Activated naive CD8-positive, alpha-beta T cell treated with anti-CD3 and anti-CD28 coated beads, Interleukin-2, amount 50 U/mL, for 24 hours (primary cell): Measurements from ENCODE around the gene PSD4.

Experiments
- ATAC-seq: fragments of 150-1000 bp; cut with Tn5 transposase; one replicate; pipeline ENCODE4 v1.10.0; 2021
- DNase-seq: peaks from one replicate; pipeline ENCODE4 v3.0.0; 2021
- H3K27ac Mint-ChIP-seq: one replicate; pipeline ENCODE4 v1.8.0; 2021; ENCODE audit warnings: mild to moderate bottlenecking, mixed read lengths
- H3K27me3 Mint-ChIP-seq: one replicate; pipeline ENCODE4 v1.8.0; 2021; ENCODE audit warnings: mixed read lengths
- H3K36me3 Mint-ChIP-seq: one replicate; pipeline ENCODE4 v1.8.0; 2021; ENCODE audit warnings: low read depth, mixed read lengths
- H3K4me1 Mint-ChIP-seq: one replicate; pipeline ENCODE4 v1.8.0; 2021; ENCODE audit warnings: mixed read lengths
- H3K4me3 Mint-ChIP-seq: one replicate; pipeline ENCODE4 v1.8.0; 2021; ENCODE audit warnings: mild to moderate bottlenecking, moderate library complexity, mixed read lengths
- H3K9me3 Mint-ChIP-seq: one replicate; pipeline ENCODE4 v1.8.0; 2021; ENCODE audit warnings: mixed read lengths

PSD4 gene

GRCh38 chr2:113157897-113158753 lies 15.6 kb upstream of the PSD4 start:
- ATAC-seq, result peak; percentile 80
- Mint-ChIP-seq H3K9me3 (no peaks in the 10 kb centered on the region), H3K36me3 (no peaks in the 10 kb centered on the region), H3K27ac (peak overlapping the region; percentile 86), H3K4me1 (peaks cover 30% of the 10 kb centered on the region), H3K4me3 (peak overlapping the region; percentile 81), H3K27me3 (no peaks in the 10 kb centered on the region)
- DNase-seq, result no peak

- DNase-seq (no peak), ATAC-seq (no peak)
- Mint-ChIP-seq H3K27me3 (no peaks in the 10 kb centered on the region), H3K9me3 (no peaks in the 10 kb centered on the region), H3K27ac (no peak overlapping the region), H3K4me3 (peak overlapping the region; percentile 81), H3K4me1 (peaks cover 30% of the 10 kb centered on the region), H3K36me3 (no peaks in the 10 kb centered on the region)
These were observed 14.8 kb upstream of the PSD4 start for GRCh38 chr2:113158884-113159553.

- DNase-seq (no peak), ATAC-seq (no peak)
- H3K36me3 Mint-ChIP-seq, result no peaks in the 10 kb centered on the region
- H3K27ac Mint-ChIP-seq, result no peak overlapping the region
- H3K4me3 Mint-ChIP-seq, result no peak overlapping the region
- H3K4me1 Mint-ChIP-seq, result peaks cover 35% of the 10 kb centered on the region
- no peaks in the 10 kb centered on the region for H3K9me3 Mint-ChIP-seq
- no peaks in the 10 kb centered on the region for H3K27me3 Mint-ChIP-seq
These were observed 13.5 kb upstream of the PSD4 start for GRCh38 chr2:113160248-113160647.

- Mint-ChIP-seq H3K36me3 (no peaks in the 10 kb centered on the region), H3K4me1 (peaks cover 37% of the 10 kb centered on the region), H3K27me3 (no peaks in the 10 kb centered on the region), H3K9me3 (no peaks in the 10 kb centered on the region), H3K4me3 (no peak overlapping the region), H3K27ac (no peak overlapping the region)
- ATAC-seq, result no peak
- DNase-seq, result no peak
These were observed 12.8 kb upstream of the PSD4 start for GRCh38 chr2:113160962-113161361.

DNA sequence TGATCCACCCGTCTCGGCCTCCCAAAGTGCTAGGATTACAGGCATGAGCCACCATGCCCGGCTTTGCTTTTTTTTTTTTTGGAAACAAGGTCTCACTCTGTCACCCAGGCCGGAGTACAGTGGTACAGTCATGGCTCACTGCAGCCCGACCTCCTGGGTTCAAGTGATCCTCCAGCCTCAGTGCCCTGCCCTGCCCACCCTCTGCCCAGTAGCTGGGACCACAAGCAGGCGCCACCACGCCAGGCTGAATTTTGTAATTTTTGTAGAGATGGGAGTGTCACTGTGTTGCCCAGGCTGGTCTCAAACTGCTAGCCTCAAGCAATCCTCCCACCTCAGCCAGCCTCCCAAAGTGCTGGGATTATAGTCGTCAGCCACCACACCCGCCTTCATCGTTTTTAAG lies 11.6 kb upstream of the PSD4 start:
- H3K4me3 Mint-ChIP-seq, result no peak overlapping the region

GRCh38 chr2:113162869-113163268 lies 10.9 kb upstream of the PSD4 start:
- ATAC-seq (no peak), DNase-seq (no peak)
- no peaks in the 10 kb centered on the region for H3K27me3 Mint-ChIP-seq
- no peak overlapping the region for H3K4me3 Mint-ChIP-seq
- H3K27ac Mint-ChIP-seq, result no peak overlapping the region
- H3K4me1 Mint-ChIP-seq, result peaks cover 44% of the 10 kb centered on the region
- no peaks in the 10 kb centered on the region for H3K9me3 Mint-ChIP-seq
- no peaks in the 10 kb centered on the region for H3K36me3 Mint-ChIP-seq

More for the DNA sequence above, 11.6 kb upstream of the PSD4 start:
- Mint-ChIP-seq H3K27me3 (no peaks in the 10 kb centered on the region), H3K4me1 (peaks cover 40% of the 10 kb centered on the region), H3K36me3 (no peaks in the 10 kb centered on the region), H3K9me3 (no peaks in the 10 kb centered on the region), H3K27ac (no peak overlapping the region)
- DNase-seq (no peak), ATAC-seq (no peak)

GRCh38 chr2:113164215-113164929 lies 9.4 kb upstream of the PSD4 start:
- Mint-ChIP-seq H3K4me1 (peaks cover 47% of the 10 kb centered on the region), H3K27me3 (no peaks in the 10 kb centered on the region), H3K27ac (no peak overlapping the region), H3K9me3 (no peaks in the 10 kb centered on the region), H3K4me3 (no peak overlapping the region), H3K36me3 (no peaks in the 10 kb centered on the region)
- ATAC-seq, result no peak
- no peak for DNase-seq

DNA sequence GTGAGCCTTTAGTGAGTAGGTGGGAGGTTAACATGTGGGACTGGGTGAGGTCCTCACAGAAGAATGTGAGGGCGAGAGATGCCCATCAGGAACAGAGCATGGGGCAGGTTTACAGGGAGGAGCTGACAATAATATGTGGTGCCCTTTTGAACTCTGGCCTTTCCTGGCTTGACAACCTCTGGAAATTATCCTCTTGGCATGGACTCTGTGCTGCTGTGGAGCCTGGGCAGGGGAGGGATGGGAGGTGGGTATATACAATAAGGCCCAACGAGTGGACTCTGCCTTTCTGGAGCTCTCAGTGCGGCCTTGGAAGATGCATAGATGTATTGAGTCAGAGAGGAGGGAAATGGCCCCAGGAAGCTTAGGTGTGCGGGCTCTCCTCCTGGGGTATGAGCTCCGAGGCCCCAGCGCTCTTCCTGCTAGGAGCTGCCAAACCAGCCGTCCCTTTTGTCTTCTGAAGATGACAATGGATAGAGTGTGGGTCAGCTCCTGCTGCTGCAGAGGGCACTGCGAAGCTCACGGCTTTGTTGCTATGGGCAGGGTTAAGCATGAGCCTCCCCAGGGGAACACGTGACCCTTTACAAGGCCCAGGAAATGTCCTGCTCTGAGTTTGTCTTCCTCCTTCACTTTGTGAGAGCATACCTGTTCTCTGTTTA lies 8.7 kb upstream of the PSD4 start:
- H3K27me3 Mint-ChIP-seq, result no peaks in the 10 kb centered on the region
- H3K27ac Mint-ChIP-seq, result no peak overlapping the region
- no peaks in the 10 kb centered on the region for H3K9me3 Mint-ChIP-seq
- H3K4me3 Mint-ChIP-seq, result no peak overlapping the region
- no peak for DNase-seq
- peaks cover 52% of the 10 kb centered on the region for H3K4me1 Mint-ChIP-seq
- H3K36me3 Mint-ChIP-seq, result no peaks in the 10 kb centered on the region
- ATAC-seq, result no peak

DNA sequence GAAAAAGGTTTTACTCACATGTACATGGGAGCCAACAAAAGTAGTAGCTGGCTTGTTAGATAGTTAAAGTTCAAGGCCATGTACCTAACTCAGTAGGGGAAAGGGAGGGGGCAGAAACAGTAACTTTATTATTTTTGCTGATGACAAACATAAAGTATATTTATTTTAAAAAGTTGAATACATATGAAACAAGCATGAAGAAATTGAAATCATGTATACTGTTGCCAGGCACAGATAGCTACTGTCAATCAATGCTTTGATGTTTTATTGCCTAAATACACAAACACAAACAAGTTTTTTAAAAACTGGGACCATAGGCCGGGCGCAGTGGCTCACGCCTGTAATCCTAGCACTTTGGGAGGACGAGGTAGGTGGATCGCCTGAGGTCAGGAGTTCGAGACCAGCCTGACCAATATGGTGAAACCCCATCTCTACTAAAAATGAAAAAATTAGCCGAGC lies 7.6 kb upstream of the PSD4 start:
- H3K36me3 Mint-ChIP-seq, result peaks cover 3% of the 10 kb centered on the region
- DNase-seq (no peak), ATAC-seq (no peak)
- H3K4me1 Mint-ChIP-seq, result peaks cover 59% of the 10 kb centered on the region
- H3K27me3 Mint-ChIP-seq, result no peaks in the 10 kb centered on the region
- peaks cover 3% of the 10 kb centered on the region for H3K9me3 Mint-ChIP-seq
- peak overlapping the region; percentile 7 for H3K27ac Mint-ChIP-seq
- no peak overlapping the region for H3K4me3 Mint-ChIP-seq

DNA sequence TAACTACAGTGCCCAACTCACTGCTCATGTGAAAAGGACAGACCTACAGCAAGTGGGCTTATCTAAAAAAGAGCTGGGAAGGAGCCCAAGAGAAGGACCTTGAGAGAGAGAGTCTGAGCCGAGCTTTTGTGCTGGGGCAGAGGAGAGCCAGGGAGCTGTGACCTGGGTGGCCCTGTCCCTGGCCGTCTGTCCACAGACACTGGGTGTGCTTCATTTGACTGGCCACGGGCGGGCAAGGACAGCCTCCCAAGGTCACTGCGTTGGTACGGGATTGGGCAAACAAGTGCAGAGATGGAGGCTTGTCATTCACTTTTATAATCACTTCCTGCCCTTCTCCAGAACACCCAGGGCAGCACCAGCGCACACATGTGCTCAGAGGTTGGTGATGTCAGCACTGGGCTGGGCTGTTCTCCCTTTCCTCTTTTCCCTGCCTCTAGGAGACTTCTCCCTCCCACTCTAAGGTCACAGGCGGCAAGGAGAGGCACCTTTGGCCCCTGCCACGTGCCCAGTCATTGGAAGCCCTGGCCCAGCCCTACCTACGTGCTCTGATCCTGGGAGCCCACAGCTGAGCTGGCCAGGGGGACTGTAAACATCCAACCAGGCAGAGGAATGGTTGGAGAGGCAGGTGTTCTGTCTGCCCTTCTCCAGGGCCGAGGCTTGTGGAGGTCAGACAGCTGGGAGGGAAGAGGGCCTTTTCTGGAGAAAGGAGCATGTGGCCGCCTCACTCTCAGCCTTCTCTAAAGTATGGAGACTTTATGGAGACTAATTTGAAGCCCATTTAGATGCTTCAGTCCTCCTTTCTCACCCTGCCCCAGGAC lies 6.4 kb upstream of the PSD4 start:
- peak overlapping the region; percentile 51 for H3K4me3 Mint-ChIP-seq
- DNase-seq, result peak; percentile 33
- peak overlapping the region; percentile 95 for H3K27ac Mint-ChIP-seq
- peaks cover 4% of the 10 kb centered on the region for H3K9me3 Mint-ChIP-seq
- ATAC-seq, result peak; percentile 79
- peaks cover 69% of the 10 kb centered on the region for H3K4me1 Mint-ChIP-seq
- peaks cover 9% of the 10 kb centered on the region for H3K36me3 Mint-ChIP-seq
- H3K27me3 Mint-ChIP-seq, result no peaks in the 10 kb centered on the region

DNA sequence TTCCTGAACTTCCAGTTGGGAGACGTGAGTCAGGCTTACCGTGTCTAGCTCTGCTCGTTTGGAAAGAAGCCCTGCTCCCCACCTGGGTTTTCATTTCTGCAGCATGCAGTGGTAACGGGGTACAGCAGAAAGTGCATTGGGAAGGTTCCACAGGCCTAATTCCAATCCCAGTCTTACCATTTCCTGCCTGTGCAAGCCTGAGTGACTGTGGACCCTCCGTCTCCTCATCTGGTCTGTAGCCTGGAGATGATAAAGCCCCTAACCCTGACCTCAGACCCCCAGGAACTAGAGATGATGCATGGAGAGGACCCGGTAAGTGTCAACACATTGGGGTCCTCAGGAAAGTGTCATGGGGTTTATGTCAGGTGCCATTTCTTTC lies 5.8 kb upstream of the PSD4 start:
- Mint-ChIP-seq H3K27ac (peak overlapping the region; percentile 95), H3K9me3 (peaks cover 4% of the 10 kb centered on the region), H3K4me1 (peaks cover 70% of the 10 kb centered on the region), H3K4me3 (peak overlapping the region; percentile 57), H3K36me3 (peaks cover 9% of the 10 kb centered on the region), H3K27me3 (no peaks in the 10 kb centered on the region)
- DNase-seq (no peak), ATAC-seq (no peak)

- ATAC-seq, result no peak
- H3K9me3 Mint-ChIP-seq, result peaks cover 4% of the 10 kb centered on the region
- H3K4me3 Mint-ChIP-seq, result peak overlapping the region; percentile 57
- H3K4me1 Mint-ChIP-seq, result peaks cover 79% of the 10 kb centered on the region
- peaks cover 9% of the 10 kb centered on the region for H3K36me3 Mint-ChIP-seq
- H3K27ac Mint-ChIP-seq, result peak overlapping the region; percentile 95
- no peaks in the 10 kb centered on the region for H3K27me3 Mint-ChIP-seq
- no peak for DNase-seq
These were observed 4.7 kb upstream of the PSD4 start for GRCh38 chr2:113169002-113169530.

DNA sequence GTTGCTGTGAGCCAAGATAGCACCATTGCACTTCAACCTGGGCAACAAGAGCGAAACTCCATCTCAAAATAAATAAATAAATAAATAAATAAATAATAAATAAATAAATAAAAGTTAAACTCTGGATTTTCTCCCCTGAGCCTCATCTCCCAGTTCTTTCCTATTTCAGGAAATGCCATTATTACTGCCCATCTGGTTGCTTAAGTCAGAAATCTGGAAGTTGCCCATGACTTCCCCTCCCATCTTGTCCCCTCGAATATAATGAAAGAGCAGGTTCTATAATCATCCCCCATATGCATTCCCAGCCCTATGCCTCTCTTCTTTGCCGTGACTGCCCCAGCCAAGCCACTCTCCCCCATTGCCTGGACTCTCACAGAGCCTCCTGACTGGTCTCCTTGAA lies 4.2 kb upstream of the PSD4 start:
- H3K4me3 Mint-ChIP-seq, result no peak overlapping the region

More for the DNA sequence above, 4.2 kb upstream of the PSD4 start:
- Mint-ChIP-seq H3K4me1 (peaks cover 79% of the 10 kb centered on the region), H3K36me3 (peaks cover 11% of the 10 kb centered on the region), H3K27ac (peak overlapping the region; percentile 69), H3K9me3 (peaks cover 4% of the 10 kb centered on the region), H3K27me3 (no peaks in the 10 kb centered on the region)
- DNase-seq (no peak), ATAC-seq (no peak)
